Pons (tissue), 1 donor: Measurements from ENCODE around the gene TANGO2.

Experiments
- DNase-seq: peaks from one replicate; pipeline ENCODE4 v3.0.0-alpha.2; 2016; ENCODE audit warnings: low spot score

TANGO2 gene

DNA sequence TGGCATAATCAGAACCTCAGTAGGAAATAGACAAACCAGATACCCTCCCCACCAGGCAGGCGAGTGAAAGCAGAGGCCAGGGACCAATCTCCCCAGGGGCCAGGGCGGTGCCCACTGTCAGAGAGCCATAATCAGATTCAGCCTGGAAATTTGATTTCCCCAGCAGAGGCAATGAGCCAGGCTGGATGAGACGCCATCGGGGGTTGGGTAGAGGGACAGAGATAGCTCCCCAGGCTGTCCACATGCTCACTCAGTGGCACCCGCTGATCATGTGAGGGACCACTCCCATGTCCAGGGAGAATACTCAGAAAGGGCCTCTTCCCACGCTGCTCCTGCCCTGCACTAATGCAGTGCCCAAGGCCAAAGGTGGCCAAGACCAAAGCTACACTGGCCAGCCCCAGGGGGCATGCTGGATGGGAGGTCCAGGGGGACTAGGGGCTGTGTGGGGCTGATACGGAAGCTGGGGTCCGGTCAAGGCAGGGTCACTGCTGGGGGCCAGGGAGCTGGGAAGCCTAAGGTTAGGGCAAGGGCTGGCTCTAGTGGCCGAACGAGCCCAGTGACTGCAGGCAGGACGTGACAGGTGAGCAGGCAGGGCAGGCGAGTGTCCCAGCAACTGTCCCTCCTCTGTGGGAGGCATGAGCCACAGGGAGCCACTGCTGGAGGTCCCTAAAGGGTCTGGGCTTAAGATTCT lies 24.1 kb upstream of the TANGO2 start:
- DNase-seq: no peak

DNA sequence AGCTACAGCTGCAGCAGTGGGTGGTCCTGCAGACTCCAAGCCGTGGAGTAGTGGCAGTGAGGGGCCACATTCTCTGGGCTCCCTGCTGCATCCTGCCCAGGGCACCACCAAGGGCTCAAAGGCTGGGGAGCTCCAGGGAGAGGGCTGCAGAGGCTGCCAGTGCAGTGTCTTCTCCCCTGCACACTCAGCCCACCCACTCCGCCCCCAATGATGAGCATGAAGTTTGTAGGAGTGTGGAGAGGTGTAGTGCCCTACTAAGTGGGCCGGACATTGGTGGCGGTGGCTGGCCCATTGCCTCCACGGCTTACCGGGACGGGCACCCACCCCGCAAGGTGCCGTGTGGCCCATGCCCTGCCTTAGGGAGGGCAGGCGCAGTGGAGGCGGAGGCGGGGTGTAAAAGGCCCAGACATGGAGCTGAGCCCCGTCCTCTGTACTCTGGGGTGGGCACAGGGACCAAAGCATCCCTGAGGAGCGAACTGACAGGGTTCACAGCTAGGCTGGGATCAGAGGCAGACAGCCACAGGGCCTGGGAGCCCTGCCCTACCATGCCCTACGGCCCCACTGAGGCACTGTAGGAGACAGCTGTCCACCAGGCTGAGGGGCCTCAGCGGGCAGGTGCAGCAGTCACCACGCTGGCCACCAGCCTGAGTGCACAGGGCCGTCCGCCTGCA lies 23.2 kb upstream of the TANGO2 start:
- DNase-seq: no peak

DNA sequence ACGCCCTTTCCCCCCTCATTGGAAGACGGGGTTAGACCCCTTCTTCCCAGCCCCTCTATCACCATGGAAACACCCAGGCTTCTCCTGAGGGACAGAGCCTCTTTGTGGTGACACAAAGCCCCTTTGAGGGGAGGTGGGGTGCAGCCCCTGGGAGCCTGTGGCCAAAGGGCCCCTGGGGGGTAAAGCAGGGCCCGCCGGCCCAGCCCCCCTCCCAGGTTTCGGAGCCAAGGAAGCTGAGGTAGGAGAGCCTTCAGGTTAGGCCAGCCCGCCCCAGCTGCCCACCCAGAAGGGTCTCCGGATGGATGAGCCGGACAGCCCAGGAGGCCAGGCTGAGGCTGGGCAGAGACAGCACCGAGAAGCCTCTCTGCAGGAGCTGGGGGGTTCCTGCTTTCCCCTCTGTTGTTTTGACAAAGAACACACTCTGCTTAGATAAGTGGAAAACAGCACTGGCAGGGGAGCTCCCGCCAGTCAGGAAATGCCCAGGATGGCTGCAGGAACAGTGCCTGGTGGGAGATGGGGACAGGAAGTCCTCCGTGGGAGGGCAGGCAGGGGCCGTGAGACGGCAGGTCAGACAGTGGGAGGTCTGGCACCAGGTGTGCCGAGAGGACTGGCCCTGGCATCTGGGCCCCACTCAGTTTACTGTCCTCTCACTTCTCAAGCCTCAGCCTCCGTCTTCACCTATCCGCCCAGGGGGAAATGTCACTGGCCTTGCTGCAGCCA lies 22.5 kb upstream of the TANGO2 start:
- no peak for DNase-seq

DNA sequence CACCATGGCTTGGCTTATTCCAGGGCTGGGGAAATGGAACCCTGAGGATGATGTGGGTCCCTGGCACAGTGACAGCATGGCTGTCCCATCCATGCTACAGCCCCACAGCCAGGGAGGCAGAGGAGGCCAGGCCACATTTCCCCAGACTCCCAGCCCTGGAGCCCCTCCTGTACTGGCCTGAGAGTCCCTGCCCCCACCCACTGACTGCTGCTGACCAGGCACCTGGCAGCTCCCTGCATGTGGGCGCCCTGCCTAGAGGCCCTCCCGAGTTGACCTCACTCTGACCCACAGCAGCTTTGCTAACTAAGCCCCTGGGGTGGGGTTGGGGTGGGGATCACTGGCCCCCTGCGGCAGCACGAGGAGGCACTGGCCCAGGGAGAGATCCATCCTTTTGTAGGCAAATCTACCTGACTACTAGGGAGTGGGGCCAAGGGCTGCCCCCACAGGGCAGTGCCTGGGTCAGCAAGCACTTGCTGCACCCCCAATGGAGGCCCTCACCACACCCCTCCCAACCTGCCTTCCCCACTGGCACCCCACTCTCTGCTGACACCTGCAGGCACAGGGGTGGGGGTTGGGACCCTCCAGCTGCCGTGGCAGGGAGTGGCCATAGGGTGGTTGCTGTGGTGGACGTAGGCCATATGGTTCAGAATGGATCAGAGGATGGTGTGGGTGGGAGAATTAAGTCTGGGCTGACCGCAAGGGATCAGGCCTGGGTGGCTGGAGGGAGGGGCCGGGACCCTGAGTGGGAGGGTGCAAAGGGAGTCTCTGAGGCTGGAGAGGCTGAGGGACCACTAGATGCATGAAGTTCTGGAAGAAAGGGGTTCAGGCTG lies 21.7 kb upstream of the TANGO2 start:
- no peak for DNase-seq

DNA sequence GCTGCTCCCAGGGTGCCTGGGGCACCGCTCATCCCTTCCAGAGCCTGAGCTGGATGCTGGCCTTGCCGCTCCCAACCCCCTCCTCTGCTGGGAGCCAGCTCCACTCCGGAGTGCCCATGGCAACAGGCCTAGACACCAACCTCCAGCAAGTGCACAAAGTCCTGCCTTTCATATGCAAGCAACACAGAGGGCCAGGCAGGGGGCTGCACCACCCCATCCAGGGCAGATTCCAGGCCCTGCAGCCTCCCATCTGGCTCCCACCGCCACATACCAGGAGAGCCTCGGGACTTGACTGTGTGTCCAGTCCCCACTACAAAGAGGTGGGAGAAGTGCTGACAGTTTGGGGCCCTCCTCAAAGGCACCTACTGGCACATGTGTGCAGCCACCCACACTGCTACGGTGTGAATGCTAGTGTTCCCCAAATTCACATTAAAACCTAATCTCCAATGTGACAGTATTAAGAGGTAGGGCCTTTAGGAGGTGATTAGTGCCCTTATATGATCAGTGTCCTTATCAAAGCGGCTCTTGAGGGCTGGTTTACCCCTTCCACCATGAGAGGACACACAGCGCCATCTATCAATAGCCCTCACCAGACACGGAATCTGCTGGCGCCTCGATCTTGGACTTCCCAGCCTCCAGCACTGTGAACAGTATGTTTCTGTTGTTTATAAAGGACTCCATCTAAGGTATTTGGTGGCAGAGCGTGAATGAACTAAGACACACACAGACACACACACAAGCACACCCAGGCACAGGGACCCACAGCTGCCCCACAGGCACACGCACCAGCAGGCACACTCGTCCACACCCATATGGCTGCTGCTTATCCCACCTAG lies 20.4 kb upstream of the TANGO2 start:
- no peak for DNase-seq

DNA sequence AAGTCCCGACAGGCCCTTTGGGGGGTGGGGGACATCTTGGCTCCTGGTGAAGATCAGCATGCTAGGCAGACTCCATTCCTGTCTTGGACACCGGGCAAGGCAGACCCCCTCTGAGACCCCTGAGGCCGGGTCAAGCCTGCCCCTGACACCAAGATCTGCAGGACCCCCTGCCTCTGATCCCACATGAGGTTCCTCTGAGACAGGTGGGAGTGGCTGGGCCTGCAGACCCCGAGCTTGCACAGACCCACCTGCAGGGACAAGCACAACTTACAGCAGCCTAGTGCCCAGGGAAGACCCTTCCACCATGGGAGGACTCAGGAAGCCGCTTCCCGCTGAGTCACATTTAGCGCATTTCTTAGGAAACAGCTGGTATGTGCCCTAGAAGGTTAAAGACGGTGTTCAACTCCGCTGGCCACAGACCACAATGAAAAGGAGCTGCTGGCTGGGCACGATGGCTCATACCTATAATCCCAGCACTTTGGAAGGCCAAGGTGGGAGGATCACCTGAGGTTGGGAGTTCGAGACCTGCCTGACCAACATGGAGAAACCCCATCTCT lies 19.8 kb upstream of the TANGO2 start:
- no peak for DNase-seq

- no peak for DNase-seq
Observed at GRCh38 chr22:20002128-20002527, 18.8 kb upstream of the TANGO2 start.

GRCh38 chr22:20002636-20003035 lies 18.3 kb upstream of the TANGO2 start:
- no peak for DNase-seq

- no peak for DNase-seq
Observed at GRCh38 chr22:20003304-20003703, 17.6 kb upstream of the TANGO2 start.

- DNase-seq: no peak
Observed at GRCh38 chr22:20004464-20004863, 16.4 kb upstream of the TANGO2 start.

- no peak for DNase-seq
Observed at GRCh38 chr22:20008221-20008995, 12.5 kb upstream of the TANGO2 start.

DNA sequence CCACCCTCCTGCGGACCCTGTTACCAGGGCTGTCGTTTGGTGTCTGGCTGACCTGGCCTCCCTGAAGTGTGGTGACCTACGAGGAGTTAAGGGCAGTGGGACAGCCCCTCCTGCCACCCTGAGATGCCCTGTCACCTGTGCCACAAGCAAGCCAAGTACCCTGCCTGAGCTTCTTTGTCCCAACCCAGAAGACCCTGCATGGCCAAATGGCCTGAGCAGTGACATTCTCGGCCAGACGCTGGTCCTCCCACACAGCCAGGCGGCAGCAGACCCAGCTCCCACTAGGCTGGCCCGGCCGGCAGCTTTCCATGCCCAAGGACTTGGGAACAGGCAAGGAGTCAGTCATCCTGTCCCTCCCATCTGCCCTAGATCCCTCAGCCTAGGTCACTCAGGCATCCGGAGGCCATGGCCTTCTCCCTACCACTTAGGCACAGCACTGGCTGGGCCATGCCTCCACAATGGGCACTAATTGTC lies 11.9 kb upstream of the TANGO2 start:
- no peak for DNase-seq

DNA sequence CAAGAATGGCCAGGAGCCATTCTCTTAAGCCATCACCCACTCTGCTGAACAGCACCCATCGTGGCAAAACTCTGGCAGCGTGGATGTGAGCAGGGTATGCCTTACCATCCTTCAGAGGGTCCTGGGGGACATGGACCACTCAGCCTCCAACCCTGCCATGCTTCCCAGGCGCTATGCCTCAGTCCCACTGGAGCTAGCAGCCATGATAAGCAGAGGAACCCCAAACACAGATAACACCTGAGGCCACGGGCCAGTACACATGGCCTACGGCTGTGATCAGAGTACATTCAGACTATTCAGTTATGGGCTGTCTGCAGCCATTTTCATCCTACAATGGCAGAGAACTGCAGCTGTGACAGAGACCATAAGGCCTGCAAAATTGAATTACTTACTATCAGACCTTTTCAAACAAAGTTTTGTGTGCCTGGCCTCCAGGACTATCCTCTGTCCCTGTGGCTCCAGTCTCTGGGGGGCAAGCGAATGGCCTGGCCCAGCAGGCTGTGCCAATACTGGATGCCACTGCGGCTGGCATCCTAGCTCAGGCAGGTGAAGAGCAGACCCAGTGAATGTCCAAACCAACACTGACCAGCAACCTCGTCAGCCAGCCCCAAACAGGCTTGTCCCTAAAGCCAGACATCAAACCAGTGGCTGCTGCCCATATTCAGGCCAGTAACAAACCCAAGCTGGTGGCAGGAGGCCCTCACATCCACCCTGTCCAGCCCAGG lies 11.2 kb upstream of the TANGO2 start:
- no peak for DNase-seq

- DNase-seq: no peak
Observed at GRCh38 chr22:20010307-20011122, 10.4 kb upstream of the TANGO2 start.

DNA sequence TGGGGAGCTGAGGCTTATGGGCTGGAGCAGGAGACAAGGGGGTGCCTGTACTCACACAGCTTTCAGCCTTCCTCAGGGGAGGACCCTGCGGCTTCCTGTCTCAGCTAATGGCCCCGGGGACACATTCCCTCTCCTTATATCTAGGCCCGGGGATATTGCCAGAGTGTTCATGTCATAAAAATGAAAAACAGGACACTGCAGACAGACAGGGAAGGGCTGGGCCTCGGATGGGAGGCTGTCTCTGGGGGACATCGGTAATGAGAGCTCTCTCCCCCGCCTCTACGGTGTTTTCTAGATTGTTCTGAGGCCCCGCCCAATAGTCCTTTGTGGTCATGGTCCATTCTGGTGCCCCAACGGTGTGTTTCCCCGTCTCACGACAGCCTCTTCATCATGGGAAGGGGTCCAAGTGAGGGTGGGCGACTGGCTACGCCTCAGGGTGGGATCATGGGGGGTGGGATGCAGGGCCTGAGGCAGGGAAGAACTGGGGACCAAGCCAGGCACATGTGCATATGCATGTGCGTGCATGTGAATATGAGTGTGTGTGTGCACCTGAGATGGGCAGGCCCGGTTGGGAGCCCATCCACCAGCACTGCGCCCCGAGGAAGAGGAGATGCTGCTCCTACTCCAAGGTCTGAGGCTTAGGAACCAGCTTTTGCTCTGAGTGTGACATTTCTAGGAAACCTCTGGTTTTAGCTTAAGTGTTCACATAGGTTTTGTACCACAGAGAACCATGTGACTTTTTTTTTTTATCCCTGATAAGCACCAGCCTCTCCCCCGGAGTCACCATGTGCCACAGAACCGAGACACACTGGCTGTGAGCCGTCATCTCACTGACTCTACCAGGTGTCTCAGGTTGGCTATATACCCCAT lies 9.6 kb upstream of the TANGO2 start:
- no peak for DNase-seq

DNA sequence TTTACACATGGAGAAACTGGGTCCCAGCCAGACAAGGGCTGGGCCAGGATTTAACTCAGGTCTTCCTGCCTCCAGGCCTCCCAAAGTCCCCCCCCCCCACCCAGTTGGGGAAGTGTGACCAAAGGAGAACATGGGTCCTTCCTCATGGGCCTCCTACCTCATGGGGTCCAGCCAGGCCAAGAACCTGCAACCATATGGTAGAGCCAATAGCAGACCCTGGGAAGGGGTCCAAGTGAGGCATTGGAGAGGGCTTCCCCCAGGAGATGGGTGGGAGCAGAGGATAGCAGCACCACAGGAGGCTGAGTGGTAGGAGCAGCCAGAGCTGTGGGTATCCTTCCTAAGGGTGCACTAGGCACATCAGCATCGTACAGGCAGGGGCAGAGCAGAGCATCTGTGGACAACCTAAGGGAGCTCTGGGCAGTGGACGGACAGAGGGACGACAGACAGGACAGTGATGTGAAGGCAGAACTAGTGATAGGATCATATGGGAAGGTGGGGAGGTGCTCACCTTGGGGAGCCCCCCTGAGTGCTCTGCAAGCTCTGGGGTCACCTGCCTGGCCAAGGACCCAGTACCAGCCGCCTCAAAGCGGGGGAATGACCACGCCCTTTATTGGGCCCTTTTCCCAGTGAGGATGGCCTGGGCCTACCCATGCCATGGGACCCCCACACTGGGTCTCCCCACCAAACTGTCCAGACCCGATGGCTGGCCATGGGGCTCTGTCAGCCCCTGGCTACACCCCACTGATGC lies 8.7 kb upstream of the TANGO2 start:
- DNase-seq: no peak
